ENCODE measurements around the gene NELFA. TPM values are rescaled to one million over a fixed set of nuclear protein-coding genes. Genes with fewer than 3 reads are reported as not detected.
A peak's percentile ranks its signal among the peaks of the same experiment; 100 is the strongest.

The NELFA gene
- total and polyA plus RNA-seq, 2 of the 13 experiments (the other 11 are each of a cell fraction or from before 2014, with no cell fraction given) = 13.3 to 18.5 TPM

- TF ChIP-seq ZBTB43 (CRISPR knock-in tag; conservative IDR thresholded peaks at IDR 0.05) = no peak
- TF ChIP-seq SP4 (CRISPR knock-in tag; IDR thresholded peaks at IDR 0.05) = no peak
- TF ChIP-seq ZNF75D (CRISPR knock-in tag; IDR thresholded peaks at IDR 0.05; ENCODE audit: borderline replicate concordance) = no peak
- TF ChIP-seq ZNF616 (CRISPR knock-in tag; IDR thresholded peaks at IDR 0.05; ENCODE audit: low read depth) = no peak
- no peak for TF ChIP-seq FOXC1 (CRISPR knock-in tag; IDR thresholded peaks at IDR 0.05; ENCODE audit: borderline replicate concordance)
- no peak for TF ChIP-seq TOPORS (CRISPR knock-in tag; IDR thresholded peaks at IDR 0.05)
These were observed 43.8 kb downstream of the NELFA start (continued) for GRCh38 chr4:1964971-1965370.

- Histone ChIP-seq H3K9me3 (ENCODE audit: low read length) (no peaks in the 10 kb centered on the region), H3K79me2 (ENCODE audit: insufficient read depth, low read length) (no peaks in the 10 kb centered on the region), H4K20me1 (ENCODE audit: insufficient read depth, low read length) (no peaks in the 10 kb centered on the region), H3K4me1 (ENCODE audit: insufficient read depth, low read length) (peaks cover 18% of the 10 kb centered on the region; the same call in 1 of the 2 replicates), H3K4me3 (replicated peaks in 1 of 3; ENCODE audit: insufficient read depth in 1 of 3, low read depth in 2 of 3, low read length in 3 of 3) (no peak overlapping the region), H3K4me2 (ENCODE audit: low read depth, low read length) (no peak overlapping the region), H3K27me3 (ENCODE audit: control insufficient read depth in 1 of 2, insufficient read depth in 2 of 2, low read length in 2 of 2) (no peaks in the 10 kb centered on the region), H2AFZ (ENCODE audit: low read length) (no peak overlapping the region), H3K36me3 (replicated peaks in 1 of 2; ENCODE audit: control insufficient read depth in 1 of 2, insufficient read depth in 2 of 2, low read length in 2 of 2) (peaks cover 33 to 85% of the 10 kb centered on the region in 2 experiments), H3K27ac (ENCODE audit: extremely low read length, insufficient read depth, low read length) (no peak overlapping the region), H3K9ac (ENCODE audit: insufficient read depth, low read depth, low read length) (no peak overlapping the region)
- in situ Hi-C loops (cut with HindIII; ENCODE audit: extremely low pct_ligation_motif_present, low pct_unique_long_range_greater_than_20kb) = no loop called here
- intact Hi-C loops (cut with micrococcal nuclease; ENCODE audit: unreplicated experiment) = no loop called here
- BruUV-seq (replicated peaks) = no TSS peak
- no peak for FAIRE-seq
- TF ChIP-seq MAF1 (CRISPR knock-in tag; IDR thresholded peaks at IDR 0.05; ENCODE audit: borderline replicate concordance) (no peak), ZFP91 (CRISPR knock-in tag; IDR thresholded peaks at IDR 0.05; ENCODE audit: borderline replicate concordance) (peak; percentile 27; the same call in 1 of the 2 replicates)
- 94% methylated on average over 4 of the region's 6 CpGs for WGBS (ENCODE audit: low lambda C conversion rate)
- ChIA-PET CTCF (ENCODE audit: low intra/inter-chr PET ratio, low total read pairs) (no interaction called here), POLR2A (no interaction called here)
- DNase-seq (ENCODE audit: low spot score) = no peak
- ATAC-seq = no peak
These were observed 44.3 kb downstream of the NELFA start for GRCh38 chr4:1964443-1964842.
